NB4 (cell line): ENCODE measurements around the gene MMP25.
A peak's percentile ranks its signal among the peaks of the same experiment; 100 is the strongest.
"Not testable (repeated sequence)": the region's sequence is repeated elsewhere in the genome, so short reads cannot be mapped to it uniquely, and the experiment has no call there.

Experiments
- DNase-seq: peaks from one replicate; pipeline ENCODE4 v3.0.0; 2010; ENCODE audit warnings: low read depth
- H3K4me3 ChIP-seq: one replicate; pipeline ENCODE4 v1.5.1; 2011; ENCODE audit warnings: mild to moderate bottlenecking, low read depth, low read length, moderate library complexity
- MAX ChIP-seq: IDR thresholded peaks from 2 replicates; pipeline ENCODE4 v1.6.1; 2011; ENCODE audit warnings: low read depth, low read length
- MYC ChIP-seq: IDR thresholded peaks from 2 replicates; pipeline ENCODE4 v1.6.1; 2011; ENCODE audit warnings: low read depth, low read length
- POLR2A ChIP-seq: IDR thresholded peaks from 2 replicates; pipeline ENCODE4 v1.6.1; 2011; ENCODE audit warnings: mild to moderate bottlenecking; ENCODE audit not compliant: insufficient read length; ENCODE audit errors: extremely low read depth
- TF ChIP-seq, protein P1 (sequence below): IDR thresholded peaks from one replicate; pipeline ENCODE4 v1.5.1; 2012; ENCODE audit warnings: low read depth, low read length

The MMP25 gene

DNA sequence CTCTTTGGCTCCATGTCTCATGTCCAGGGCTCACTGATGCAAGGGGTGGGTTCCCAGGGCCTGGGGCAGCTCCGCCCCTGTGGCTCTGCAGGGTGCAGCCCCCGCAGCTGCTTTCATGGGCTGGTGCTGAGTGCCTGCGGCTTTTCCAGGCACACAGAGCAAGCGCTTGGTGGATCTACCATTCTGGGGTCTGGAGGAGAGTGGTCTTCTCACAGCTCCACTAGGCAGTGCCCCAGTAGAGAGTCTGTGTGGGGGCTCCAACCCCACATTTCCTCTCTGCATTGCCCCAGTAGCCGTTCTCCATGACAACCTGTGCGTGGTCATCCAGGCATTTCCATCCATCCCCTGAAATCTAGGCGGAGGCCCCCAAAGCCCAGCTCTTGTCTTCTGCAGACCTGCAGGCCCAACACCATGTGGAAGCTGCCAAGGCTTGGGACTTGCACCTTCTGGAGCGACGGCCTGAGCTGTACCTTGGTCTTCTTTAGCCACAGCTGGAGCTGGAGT lies 24.3 kb downstream of the MMP25 start:
- H3K4me3 ChIP-seq = no peak overlapping the region
- TF ChIP-seq POLR2A (no peak), MAX (no peak), MYC (no peak)
- TF ChIP-seq, protein P1, sequence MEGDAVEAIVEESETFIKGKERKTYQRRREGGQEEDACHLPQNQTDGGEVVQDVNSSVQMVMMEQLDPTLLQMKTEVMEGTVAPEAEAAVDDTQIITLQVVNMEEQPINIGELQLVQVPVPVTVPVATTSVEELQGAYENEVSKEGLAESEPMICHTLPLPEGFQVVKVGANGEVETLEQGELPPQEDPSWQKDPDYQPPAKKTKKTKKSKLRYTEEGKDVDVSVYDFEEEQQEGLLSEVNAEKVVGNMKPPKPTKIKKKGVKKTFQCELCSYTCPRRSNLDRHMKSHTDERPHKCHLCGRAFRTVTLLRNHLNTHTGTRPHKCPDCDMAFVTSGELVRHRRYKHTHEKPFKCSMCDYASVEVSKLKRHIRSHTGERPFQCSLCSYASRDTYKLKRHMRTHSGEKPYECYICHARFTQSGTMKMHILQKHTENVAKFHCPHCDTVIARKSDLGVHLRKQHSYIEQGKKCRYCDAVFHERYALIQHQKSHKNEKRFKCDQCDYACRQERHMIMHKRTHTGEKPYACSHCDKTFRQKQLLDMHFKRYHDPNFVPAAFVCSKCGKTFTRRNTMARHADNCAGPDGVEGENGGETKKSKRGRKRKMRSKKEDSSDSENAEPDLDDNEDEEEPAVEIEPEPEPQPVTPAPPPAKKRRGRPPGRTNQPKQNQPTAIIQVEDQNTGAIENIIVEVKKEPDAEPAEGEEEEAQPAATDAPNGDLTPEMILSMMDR = no peak
- DNase-seq = peak; percentile 74

DNA sequence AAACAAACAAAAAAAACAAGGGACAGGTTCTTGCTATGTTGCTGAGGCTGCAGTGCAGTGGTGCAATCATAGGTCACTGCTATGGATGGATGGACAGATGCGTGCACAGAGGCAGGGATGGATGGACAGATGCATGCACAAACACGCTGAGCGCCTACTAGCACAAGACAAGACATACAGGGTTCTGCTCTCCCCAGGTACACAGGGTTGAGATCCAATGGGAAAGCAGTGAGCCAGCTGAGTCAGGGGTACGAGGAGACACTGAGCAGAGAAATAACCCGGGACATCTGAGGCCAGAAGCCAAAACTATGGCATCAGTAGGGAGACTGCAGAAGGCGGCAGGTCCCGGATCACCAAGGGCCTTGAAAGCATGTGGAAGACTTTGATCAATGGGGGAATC lies 25.3 kb downstream of the MMP25 start:
- TF ChIP-seq POLR2A = no peak
- TF ChIP-seq, protein P1 = no peak
- no peak for TF ChIP-seq MAX
- no peak for TF ChIP-seq MYC
- H3K4me3 ChIP-seq = no peak overlapping the region
- no peak for DNase-seq

GRCh38 chr16:3072148-3072547 lies 25.8 kb downstream of the MMP25 start:
- peak; percentile 57 for DNase-seq
- H3K4me3 ChIP-seq = not testable (repeated sequence)

DNA sequence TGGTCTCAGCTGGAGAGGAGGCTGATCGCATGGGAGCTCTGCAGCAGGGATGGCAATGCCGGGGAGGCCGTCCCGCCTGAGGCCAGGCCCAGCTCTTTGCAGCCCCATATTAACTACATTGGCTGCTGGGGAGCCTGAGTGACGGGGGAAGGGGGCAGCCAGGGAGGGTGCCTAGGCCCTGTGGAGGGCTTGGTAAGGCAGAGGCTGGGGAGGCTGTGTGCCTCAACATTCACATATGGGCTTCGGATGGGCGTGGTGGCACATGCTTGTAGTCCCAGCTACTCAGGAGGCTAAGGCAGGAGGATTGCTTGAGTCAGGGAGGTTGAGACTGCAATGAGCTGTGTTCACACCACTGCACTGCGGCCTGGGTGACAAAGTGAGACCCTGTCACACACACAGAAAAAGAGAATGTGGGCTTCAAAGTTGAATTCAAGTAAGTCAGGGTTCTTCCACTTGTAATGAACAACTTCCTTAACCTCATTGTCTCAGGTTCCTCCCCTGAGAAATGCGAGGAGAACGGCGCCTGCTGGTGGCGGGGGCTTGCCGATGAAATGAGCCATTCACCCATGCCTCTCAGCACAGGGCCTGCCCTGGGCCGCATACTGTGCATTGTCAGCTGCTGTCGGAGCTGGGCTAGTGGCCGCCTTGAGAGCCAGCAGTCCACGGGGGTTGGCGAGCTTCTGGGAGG lies 26.4 kb downstream of the MMP25 start:
- H3K4me3 ChIP-seq = not testable (repeated sequence)
- peak; percentile 41 for DNase-seq

- no peak for DNase-seq
Observed at GRCh38 chr16:3073448-3073847, 27.1 kb downstream of the MMP25 start.

DNA sequence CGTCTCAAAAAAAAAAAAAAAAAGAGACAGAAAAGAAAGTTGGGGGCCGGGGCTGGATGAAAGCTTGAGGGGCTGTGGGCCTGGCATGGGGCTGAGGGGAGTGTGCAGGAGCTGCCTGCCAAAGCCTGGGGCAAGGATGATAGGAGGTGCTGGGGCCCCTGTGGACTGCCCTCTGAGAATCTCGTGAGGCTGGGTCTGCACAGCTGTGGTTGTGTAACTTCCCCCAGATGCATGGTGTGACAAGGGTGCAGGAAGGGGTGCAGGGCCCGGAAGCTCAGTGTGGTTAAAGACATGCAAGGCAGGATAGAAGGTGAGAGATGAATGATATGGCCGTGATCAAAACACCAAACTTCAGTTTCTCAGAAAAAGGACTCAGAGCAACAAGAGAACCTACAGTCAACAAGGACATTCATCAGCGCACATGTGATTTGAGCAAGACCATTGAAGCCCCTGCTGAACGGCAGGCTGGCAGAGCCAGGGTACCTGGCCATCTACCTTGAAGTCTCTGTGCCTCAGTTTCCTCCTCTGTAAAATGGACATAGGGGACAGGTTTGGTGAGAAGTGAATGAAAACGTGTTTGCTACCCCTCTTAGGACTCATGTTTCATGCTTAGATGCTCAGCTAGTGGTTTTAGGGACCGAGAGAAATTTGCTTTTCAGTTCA lies 28.6 kb downstream of the MMP25 start:
- peak; percentile 93 for DNase-seq
- no peak overlapping the region for H3K4me3 ChIP-seq

More at GRCh38 chr16:3073448-3073847, 27.1 kb downstream of the MMP25 start:
- H3K4me3 ChIP-seq = no peak overlapping the region
- TF ChIP-seq POLR2A (no peak), MYC (no peak), MAX (no peak)
- TF ChIP-seq, protein P1 = no peak

GRCh38 chr16:3075523-3075915 lies 29.2 kb downstream of the MMP25 start:
- TF ChIP-seq, protein P1 = no peak
- TF ChIP-seq MAX (no peak), MYC (no peak), POLR2A (no peak)
- DNase-seq = no peak
- no peak overlapping the region for H3K4me3 ChIP-seq

More for the DNA sequence above, 28.6 kb downstream of the MMP25 start:
- TF ChIP-seq POLR2A = no peak
- peak; percentile 27; the same call in 1 of the 2 replicates for TF ChIP-seq MYC

DNA sequence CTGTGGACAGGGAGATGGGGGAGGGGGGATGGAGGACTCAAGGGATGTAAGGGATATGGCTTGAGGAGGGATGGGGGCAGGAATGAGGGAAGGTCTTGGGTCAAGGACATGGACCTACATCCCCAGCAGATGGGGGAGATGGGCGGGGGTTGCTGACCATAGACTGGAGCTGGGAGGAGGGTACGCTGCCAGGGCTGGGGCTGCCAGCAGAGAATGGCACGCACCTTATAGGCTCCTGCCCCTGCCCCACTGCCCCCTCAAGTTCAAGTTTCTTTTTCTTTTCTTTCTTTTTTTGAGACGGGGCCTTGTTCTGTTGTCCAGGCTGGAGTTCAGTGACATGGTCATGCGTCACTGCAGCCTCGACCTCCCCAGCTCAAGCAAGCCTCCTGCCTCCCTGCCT lies 29.6 kb downstream of the MMP25 start:
- DNase-seq = not testable (repeated sequence)

More for the DNA sequence above, 29.6 kb downstream of the MMP25 start:
- H3K4me3 ChIP-seq = not testable (repeated sequence)
